OCI-LY7 (cell line): ENCODE measurements around the gene PTDSS2. TPM values are rescaled to one million over a fixed set of nuclear protein-coding genes. Genes with fewer than 3 reads are reported as not detected.

Experiments
- BruUV-seq: library from RNA; stranded (reverse); fragments of 400-500 nt; replicated peaks from 2 replicates; lab custom pipeline; 2021; lab: Mats Ljungman, UMichigan
- CTCF ChIA-PET: fragments of 300-600 bp; sonication (Branson Sonifier 250); formaldehyde crosslinking; loops from one replicate; lab custom pipeline; 2022; ENCODE audit warnings: antibody characterized with exemption; ENCODE audit not compliant: unreplicated experiment; lab: Charles Lee
- POLR2A ChIA-PET: fragments of 300-600 bp; sonication (Branson Sonifier 250); formaldehyde crosslinking; loops from one replicate; lab custom pipeline; 2022; ENCODE audit warnings: antibody characterized with exemption; lab: Charles Lee
- DNase-seq: peaks from one replicate; pipeline ENCODE4 v3.0.0-alpha.2; 2015; ENCODE audit warnings: low spot score
- H2AFZ ChIP-seq: fragments of 200-600 bp; sonication (generic), shearing (Covaris generic); 2 replicates; pipeline ENCODE4 v1.6.1; 2014; ENCODE audit warnings: mild to moderate bottlenecking, antibody characterized with exemption, low read length, moderate library complexity
- H3K27ac ChIP-seq: fragments of 200-600 bp; sonication (generic); 2 replicates; pipeline ENCODE4 v1.5.1; 2014; ENCODE audit warnings: mixed run types, low read depth, mild to moderate bottlenecking, moderate library complexity, low read length, inconsistent platforms; ENCODE audit not compliant: poor library complexity, severe bottlenecking
- H3K36me3 ChIP-seq: fragments of 200-600 bp; sonication (generic); 2 replicates; pipeline ENCODE4 v1.6.1; 2014; ENCODE audit warnings: mild to moderate bottlenecking, antibody characterized with exemption, low read length, moderate library complexity, mixed read lengths; ENCODE audit not compliant: insufficient read depth
- H3K4me1 ChIP-seq: fragments of 200-600 bp; sonication (generic); 2 replicates; pipeline ENCODE4 v1.5.1; 2014; ENCODE audit warnings: mild to moderate bottlenecking, low read length; ENCODE audit not compliant: insufficient read depth, poor library complexity, severe bottlenecking
- H3K4me2 ChIP-seq: fragments of 200-600 bp; sonication (generic); 2 replicates; pipeline ENCODE4 v1.6.1; 2014; ENCODE audit warnings: mild to moderate bottlenecking, low read length
- H3K4me3 ChIP-seq: fragments of 200-600 bp; sonication (generic); 2 replicates; pipeline ENCODE4 v1.5.1; 2014; ENCODE audit warnings: mild to moderate bottlenecking, low read depth, low read length; ENCODE audit not compliant: poor library complexity, severe bottlenecking
- H3K79me2 ChIP-seq: fragments of 200-600 bp; sonication (generic); 2 replicates; pipeline ENCODE4 v1.6.1; 2016; ENCODE audit warnings: low read depth, mild to moderate bottlenecking, low read length, moderate library complexity, mixed read lengths; ENCODE audit not compliant: insufficient read depth
- H3K9me2 ChIP-seq: fragments of 200-600 bp; sonication (generic); 2 replicates; pipeline ENCODE4 v1.6.1; 2016; ENCODE audit warnings: mild to moderate bottlenecking, low read length, mixed read lengths; ENCODE audit not compliant: insufficient read depth
- H3K9me3 ChIP-seq: fragments of 200-600 bp; sonication (generic); 2 replicates; pipeline ENCODE4 v1.6.1; 2014; ENCODE audit warnings: mild to moderate bottlenecking, mixed run types, low read length, mixed read lengths
- H4K20me1 ChIP-seq: fragments of 200-600 bp; sonication (generic); 2 replicates; pipeline ENCODE4 v1.6.1; 2014; ENCODE audit warnings: mild to moderate bottlenecking, antibody characterized with exemption, low read length, moderate library complexity, mixed read lengths; ENCODE audit not compliant: insufficient read depth
- EZH2phosphoT487 ChIP-seq: fragments of 200-600 bp; sonication (generic); IDR thresholded peaks from 2 replicates; pipeline ENCODE4 v1.6.1; 2018; ENCODE audit warnings: low read depth, borderline replicate concordance, mild to moderate bottlenecking, mixed run types, antibody characterized with exemption, low read length, moderate library complexity, mixed read lengths
- intact Hi-C: fragments of 100-400 bp; cut with micrococcal nuclease; formaldehyde crosslinking; loops from one replicate; pipeline ENCODE4 v1.10.0; 2022; ENCODE audit not compliant: unreplicated experiment
- total RNA-seq, 2 experiments: library from RNA; depleted of rRNA in 1 of 2; stranded (reverse); fragments of >200 nt in 1 of 2; shearing (Covaris generic) in 1 of 2; gene quantifications; 2 replicates each; pipeline ENCODE4 v1.2.3, GENCODE V29; 2014 to 2022
- TF ChIP-seq, protein P1 (sequence below): fragments of 200-600 bp; sonication (generic); conservative IDR thresholded peaks from 2 replicates; pipeline ENCODE4 v1.5.1; 2014; ENCODE audit warnings: mild to moderate bottlenecking, antibody characterized with exemption, low read length, moderate library complexity, mixed read lengths

The PTDSS2 gene
- total RNA-seq, 2 experiments from 2014 or later, result 27.8 to 32.7 TPM

GRCh38 chr11:512761-513595 lies 62.9 kb downstream of the PTDSS2 start:
- POLR2A ChIA-PET, result interaction anchor here (0.7 kb wide), 1 partner anchor 184 kb away, joined by 4 read pairs; no protein-coding TSS in a partner anchor
- TF ChIP-seq, protein P1, sequence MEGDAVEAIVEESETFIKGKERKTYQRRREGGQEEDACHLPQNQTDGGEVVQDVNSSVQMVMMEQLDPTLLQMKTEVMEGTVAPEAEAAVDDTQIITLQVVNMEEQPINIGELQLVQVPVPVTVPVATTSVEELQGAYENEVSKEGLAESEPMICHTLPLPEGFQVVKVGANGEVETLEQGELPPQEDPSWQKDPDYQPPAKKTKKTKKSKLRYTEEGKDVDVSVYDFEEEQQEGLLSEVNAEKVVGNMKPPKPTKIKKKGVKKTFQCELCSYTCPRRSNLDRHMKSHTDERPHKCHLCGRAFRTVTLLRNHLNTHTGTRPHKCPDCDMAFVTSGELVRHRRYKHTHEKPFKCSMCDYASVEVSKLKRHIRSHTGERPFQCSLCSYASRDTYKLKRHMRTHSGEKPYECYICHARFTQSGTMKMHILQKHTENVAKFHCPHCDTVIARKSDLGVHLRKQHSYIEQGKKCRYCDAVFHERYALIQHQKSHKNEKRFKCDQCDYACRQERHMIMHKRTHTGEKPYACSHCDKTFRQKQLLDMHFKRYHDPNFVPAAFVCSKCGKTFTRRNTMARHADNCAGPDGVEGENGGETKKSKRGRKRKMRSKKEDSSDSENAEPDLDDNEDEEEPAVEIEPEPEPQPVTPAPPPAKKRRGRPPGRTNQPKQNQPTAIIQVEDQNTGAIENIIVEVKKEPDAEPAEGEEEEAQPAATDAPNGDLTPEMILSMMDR, result no peak
- no peak for TF ChIP-seq EZH2phosphoT487
- no peak overlapping the region for H3K4me3 ChIP-seq
- H3K79me2 ChIP-seq, result peaks cover 2% of the 10 kb centered on the region; the same call in 1 of the 2 replicates
- DNase-seq, result no peak
- no peak overlapping the region for H2AFZ ChIP-seq
- H4K20me1 ChIP-seq, result no peaks in the 10 kb centered on the region
- no TSS peak for BruUV-seq
- peaks cover 9% of the 10 kb centered on the region; the same call in 1 of the 2 replicates for H3K36me3 ChIP-seq
- intact Hi-C loops, result no loop called here
- no peak overlapping the region for H3K27ac ChIP-seq
- H3K9me2 ChIP-seq, result no peaks in the 10 kb centered on the region
- H3K4me1 ChIP-seq, result peaks cover 2% of the 10 kb centered on the region
- CTCF ChIA-PET, result interaction anchor here (0.5 kb wide), 1 partner anchor 208 kb away, joined by 4 read pairs; no protein-coding TSS in a partner anchor
- no peaks in the 10 kb centered on the region; the same call in 1 of the 2 replicates for H3K9me3 ChIP-seq
- H3K4me2 ChIP-seq, result no peak overlapping the region

DNA sequence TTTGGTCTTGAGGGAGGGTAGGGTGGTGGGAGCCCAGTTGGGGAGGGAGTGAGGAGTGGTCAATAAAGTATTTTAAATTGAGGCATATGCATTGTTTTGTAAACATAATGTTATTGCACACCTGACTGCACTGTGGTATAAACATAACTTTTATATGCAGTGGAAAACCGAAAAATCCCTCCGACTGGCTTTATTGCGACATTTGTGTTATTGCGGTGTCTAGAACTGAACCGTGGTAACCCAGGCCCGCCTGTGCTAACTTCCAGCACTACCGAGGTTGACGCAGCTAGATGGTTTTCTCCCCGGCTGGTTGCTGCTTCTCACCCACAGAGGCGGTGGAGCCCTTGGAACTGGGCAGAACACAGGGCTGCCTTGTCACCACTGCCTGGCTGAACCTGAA lies 64.5 kb downstream of the PTDSS2 start:
- CTCF ChIA-PET, result no interaction called here
- POLR2A ChIA-PET, result no interaction called here
- no TSS peak for BruUV-seq
- no peak overlapping the region for H2AFZ ChIP-seq
- TF ChIP-seq, protein P1, result no peak
- TF ChIP-seq EZH2phosphoT487, result no peak
- H3K4me1 ChIP-seq, result no peaks in the 10 kb centered on the region
- intact Hi-C loops, result no loop called here
- no peak overlapping the region for H3K4me3 ChIP-seq
- H3K36me3 ChIP-seq, result peaks cover 4% of the 10 kb centered on the region; the same call in 1 of the 2 replicates
- DNase-seq, result no peak
- H3K4me2 ChIP-seq, result no peak overlapping the region
- no peaks in the 10 kb centered on the region; the same call in 1 of the 2 replicates for H3K9me3 ChIP-seq
- H3K27ac ChIP-seq, result no peak overlapping the region
- H4K20me1 ChIP-seq, result no peaks in the 10 kb centered on the region
- no peaks in the 10 kb centered on the region for H3K9me2 ChIP-seq
- H3K79me2 ChIP-seq, result no peaks in the 10 kb centered on the region

GRCh38 chr11:515131-515530 lies 65.1 kb downstream of the PTDSS2 start:
- Histone ChIP-seq H3K9me2 (no peaks in the 10 kb centered on the region), H3K36me3 (peaks cover 4% of the 10 kb centered on the region; the same call in 1 of the 2 replicates), H3K79me2 (no peaks in the 10 kb centered on the region), H4K20me1 (no peaks in the 10 kb centered on the region), H3K4me2 (no peak overlapping the region), H2AFZ (no peak overlapping the region), H3K4me3 (no peak overlapping the region), H3K4me1 (no peaks in the 10 kb centered on the region), H3K9me3 (no peaks in the 10 kb centered on the region; the same call in 1 of the 2 replicates), H3K27ac (no peak overlapping the region)
- TF ChIP-seq, protein P1, result no peak
- TF ChIP-seq EZH2phosphoT487, result no peak
- intact Hi-C loops, result no loop called here
- POLR2A ChIA-PET, result no interaction called here
- DNase-seq, result no peak
- CTCF ChIA-PET, result no interaction called here
- BruUV-seq, result no TSS peak
